Cardiac septum (tissue), 1 donor: ENCODE measurements around the gene IFT80. TPM values are rescaled to one million over a fixed set of nuclear protein-coding genes. Genes with fewer than 3 reads are reported as not detected.
"Not testable (repeated sequence)": the region's sequence is repeated elsewhere in the genome, so short reads cannot be mapped to it uniquely, and the experiment has no call there.

Experiments used
- DNase-seq: peaks from one replicate; pipeline ENCODE4 v3.0.0-alpha.2; 2020; ENCODE audit warnings: low spot score
- intact Hi-C: fragments of 100-400 bp; cut with DNase I; formaldehyde crosslinking; loops from one replicate; pipeline ENCODE4 v1.14.0; 2022
- total RNA-seq: library from RNA; stranded (reverse); fragmentation: NEBNext Ultra II Directional; extraction: Animal tissue kit (Norgen Biotek cat#: 25700); gene quantifications from one replicate; pipeline ENCODE4 v1.2.1, GENCODE V29; 2021
- donor health status: DM: no; HTN: no; CAD: no.

IFT80 gene
- total RNA-seq, 1 donor from 2014 or later: 10.7 TPM

- intact Hi-C loops: no loop called here
- DNase-seq: no peak
Measured at GRCh38 chr3:160291909-160292299, 107.1 kb downstream of the IFT80 start.

- intact Hi-C loops: no loop called here
- DNase-seq: no peak
Measured at GRCh38 chr3:160291290-160291908, 107.6 kb downstream of the IFT80 start.

- intact Hi-C loops: no loop called here
Measured at GRCh38 chr3:160287666-160288065, 111.4 kb downstream of the IFT80 start.

GRCh38 chr3:160286231-160286630 lies 112.8 kb downstream of the IFT80 start:
- DNase-seq: no peak
- intact Hi-C loops: no loop called here

More at GRCh38 chr3:160287666-160288065, 111.4 kb downstream of the IFT80 start:
- DNase-seq: no peak

- intact Hi-C loops: no loop called here
- DNase-seq: no peak
Measured at GRCh38 chr3:160280836-160281235, 118.2 kb downstream of the IFT80 start.

- no peak for DNase-seq
- intact Hi-C loops: no loop called here
Measured at GRCh38 chr3:160279657-160280056, 119.4 kb downstream of the IFT80 start.

- DNase-seq: no peak
- intact Hi-C loops: no loop called here
Measured at GRCh38 chr3:160278210-160278609, 120.8 kb downstream of the IFT80 start.

GRCh38 chr3:160265088-160265487 lies 133.9 kb downstream of the IFT80 start:
- DNase-seq: no peak
- intact Hi-C loops: no loop called here

GRCh38 chr3:160260587-160261270 lies 138.3 kb downstream of the IFT80 start:
- no peak for DNase-seq
- intact Hi-C loops: no loop called here

GRCh38 chr3:160259589-160259988 lies 139.4 kb downstream of the IFT80 start:
- intact Hi-C loops: no loop called here
- DNase-seq: no peak

GRCh38 chr3:160257606-160258005 lies 141.4 kb downstream of the IFT80 start:
- DNase-seq: no peak

GRCh38 chr3:160253298-160253697 lies 145.7 kb downstream of the IFT80 start:
- intact Hi-C loops: no loop called here

More at GRCh38 chr3:160257606-160258005, 141.4 kb downstream of the IFT80 start:
- intact Hi-C loops: no loop called here

GRCh38 chr3:160247766-160248165 lies 151.3 kb downstream of the IFT80 start:
- no peak for DNase-seq
- intact Hi-C loops: no loop called here

More at GRCh38 chr3:160253298-160253697, 145.7 kb downstream of the IFT80 start:
- DNase-seq: no peak

- DNase-seq: no peak
- intact Hi-C loops: no loop called here
Measured at GRCh38 chr3:160245261-160245800, 153.7 kb downstream of the IFT80 start.

GRCh38 chr3:160240719-160241118 lies 158.3 kb downstream of the IFT80 start:
- intact Hi-C loops, DNase-seq: not testable (repeated sequence)

- intact Hi-C loops: no loop called here
- DNase-seq: no peak
Measured at GRCh38 chr3:160232014-160232413, 167.0 kb downstream of the IFT80 start.

- DNase-seq: no peak
- intact Hi-C loops: no loop called here
Measured at GRCh38 chr3:160227419-160227818, 171.6 kb downstream of the IFT80 start.

- DNase-seq: no peak
Measured at GRCh38 chr3:160226026-160226907, 172.8 kb downstream of the IFT80 start.

GRCh38 chr3:160225176-160226025 lies 173.6 kb downstream of the IFT80 start, which contains the start of gene C3orf80:
TSS of gene C3orf80 (plus strand) at chr3:160225422. CDS start at chr3:160225636, 214 bp downstream.
- intact Hi-C loops: no loop called here
- no peak for DNase-seq

More at GRCh38 chr3:160226026-160226907, 172.8 kb downstream of the IFT80 start:
- intact Hi-C loops: no loop called here
